SK-N-SH (cell line): ENCODE results near the gene RPL28. TPM values are rescaled to one million over a fixed set of nuclear protein-coding genes. Genes with fewer than 3 reads are reported as not detected.

Experiments
- CTCF ChIA-PET: fragments of 300-600, 350-600 bp; formaldehyde crosslinking; extraction: SDS; loops from one replicate; lab custom pipeline; 2021; lab: Yijun Ruan, JAX
- POLR2A ChIA-PET: fragments of 350-600 bp; sonication (Branson Sonifier 250); formaldehyde crosslinking; extraction: SDS; loops from one replicate; lab custom pipeline; 2020; ENCODE audit warnings: antibody characterized with exemption, inconsistent platforms; lab: Yijun Ruan, JAX
- DNase-seq: peaks from one replicate; pipeline ENCODE4 v3.0.0; 2012
- H2AFZ ChIP-seq: fragments of 200-600 bp; sonication (generic); 2 replicates; pipeline ENCODE4 v1.8.1; 2016; ENCODE audit warnings: antibody characterized with exemption, mild to moderate bottlenecking, low read depth
- H3F3A ChIP-seq: fragments of 200-600 bp; sonication (generic); replicated peaks from 2 replicates; pipeline ENCODE3; 2016; ENCODE audit warnings: antibody characterized with exemption, mild to moderate bottlenecking; ENCODE audit not compliant: insufficient read depth
- H3K27ac ChIP-seq, 2 experiments: fragments of 200-500 bp in 1 of 2; fragments of 200-600 bp in 1 of 2; sonication (Bioruptor generic) in 1 of 2; sonication (generic), shearing (Covaris generic) in 1 of 2; 2 replicates each; pipeline versions ENCODE4 v1.5.1 to v1.6.1; 2014 to 2016; ENCODE audit warnings: low read depth in 2 of 2, inconsistent platforms in 1 of 2, low read length in 1 of 2, mild to moderate bottlenecking in 1 of 2, mixed read lengths in 1 of 2
- H3K27me3 ChIP-seq: fragments of 200-600 bp; sonication (generic), shearing (Covaris generic); 2 replicates; pipeline ENCODE4 v1.6.1; 2016; ENCODE audit warnings: mixed run types; ENCODE audit not compliant: insufficient read depth
- H3K36me3 ChIP-seq, 2 experiments: fragments of 200-500 bp in 1 of 2; fragments of 200-600 bp in 1 of 2; sonication (Bioruptor generic) in 1 of 2; sonication (generic) in 1 of 2; replicated peaks in 1 of 2; 2 replicates each; pipeline versions ENCODE3 to v1.5.1; 2014 to 2016; ENCODE audit warnings: low read length in 1 of 2, mild to moderate bottlenecking in 1 of 2; ENCODE audit not compliant: insufficient read depth in 2 of 2, control insufficient read depth in 1 of 2
- H3K4me1 ChIP-seq, 2 experiments: fragments of 200-500 bp in 1 of 2; fragments of 200-600 bp in 1 of 2; sonication (Bioruptor generic) in 1 of 2; sonication (generic), shearing (Covaris generic) in 1 of 2; 2 replicates each; pipeline versions ENCODE4 v1.5.1 to v1.6.1; 2014 to 2016; ENCODE audit warnings: low read depth in 1 of 2, low read length in 1 of 2, mixed run types in 1 of 2; ENCODE audit not compliant: insufficient read depth in 2 of 2, control insufficient read depth in 1 of 2
- H3K4me2 ChIP-seq: fragments of 200-600 bp; sonication (generic), shearing (Covaris generic); 2 replicates; pipeline ENCODE4 v1.6.1; 2017; ENCODE audit warnings: mixed run types
- H3K4me3 ChIP-seq, 2 experiments: fragments of 200-500 bp in 1 of 2; fragments of 200-600 bp in 1 of 2; sonication (Bioruptor generic) in 1 of 2; sonication (generic), shearing (Covaris generic) in 1 of 2; 2 replicates each; pipeline versions ENCODE4 v1.5.1 to v1.8.1; 2014 to 2016; ENCODE audit warnings: low read depth in 2 of 2, inconsistent platforms in 1 of 2, low read length in 1 of 2, mild to moderate bottlenecking in 1 of 2, mixed read lengths in 1 of 2, moderate library complexity in 1 of 2
- H3K79me2 ChIP-seq: fragments of 200-600 bp; sonication (generic); 2 replicates; pipeline ENCODE4 v1.8.1; 2017; ENCODE audit warnings: mild to moderate bottlenecking; ENCODE audit not compliant: insufficient read depth
- H3K9ac ChIP-seq: fragments of 200-600 bp; sonication (generic); 2 replicates; pipeline ENCODE4 v1.6.1; 2017; ENCODE audit warnings: mixed run types
- H3K9me2 ChIP-seq: fragments of 200-600 bp; sonication (generic); 2 replicates; pipeline ENCODE4 v1.6.1; 2017; ENCODE audit warnings: mixed run types
- H3K9me3 ChIP-seq: fragments of 200-600 bp; sonication (generic); 2 replicates; pipeline ENCODE4 v1.6.1; 2017; ENCODE audit warnings: mixed run types, mild to moderate bottlenecking, moderate library complexity
- H4K20me1 ChIP-seq: fragments of 200-600 bp; sonication (generic); 2 replicates; pipeline ENCODE4 v1.6.1; 2017; ENCODE audit warnings: mild to moderate bottlenecking, mixed run types; ENCODE audit not compliant: insufficient read depth
- CHD2 ChIP-seq: fragments of 150-350 bp; IDR thresholded peaks from 2 replicates; pipeline ENCODE4 v1.6.1; 2018; ENCODE audit warnings: low read length; ENCODE audit not compliant: partially characterized antibody
- FOSL2 ChIP-seq: IDR thresholded peaks from 2 replicates; pipeline ENCODE4 v1.4.0; 2012; ENCODE audit warnings: low read depth, mild to moderate bottlenecking, moderate library complexity, borderline replicate concordance
- FOXJ3 ChIP-seq: sonication (generic); formaldehyde crosslinking; IDR thresholded peaks from 2 replicates; pipeline ENCODE4 v1.5.1; 2020; ENCODE audit warnings: mild to moderate bottlenecking, missing genetic modification reagents
- GABPA ChIP-seq: IDR thresholded peaks from 2 replicates; pipeline ENCODE4 v1.4.0; 2012; ENCODE audit warnings: low read depth, mild to moderate bottlenecking
- GATA2 ChIP-seq: sonication (generic); formaldehyde crosslinking; IDR thresholded peaks from 2 replicates; pipeline ENCODE4 v1.5.0; 2020; ENCODE audit warnings: mild to moderate bottlenecking, missing genetic modification reagents
- MEF2A ChIP-seq: IDR thresholded peaks from 2 replicates; pipeline ENCODE4 v1.4.0; 2012; ENCODE audit warnings: low read depth, borderline replicate concordance
- MXI1 ChIP-seq: IDR thresholded peaks from 2 replicates; pipeline ENCODE4 v1.6.1; 2012; ENCODE audit warnings: mild to moderate bottlenecking, low read depth, low read length, improper control_type of control experiment
- NFIC ChIP-seq: IDR thresholded peaks from 2 replicates; pipeline ENCODE4 v1.4.0; 2012; ENCODE audit warnings: borderline replicate concordance
- NRF1 ChIP-seq: IDR thresholded peaks from 2 replicates; pipeline ENCODE4 v1.6.1; 2012; ENCODE audit warnings: low read depth, mild to moderate bottlenecking, low read length
- PBX3 ChIP-seq: IDR thresholded peaks from 2 replicates; pipeline ENCODE4; 2012
- POLR2AphosphoS5 ChIP-seq: IDR thresholded peaks from 2 replicates; pipeline ENCODE4 v1.6.1; 2012; ENCODE audit warnings: low read depth, low read length
- RCOR1 ChIP-seq: fragments of 150-350 bp; IDR thresholded peaks from 2 replicates; pipeline ENCODE4 v1.6.1; 2017; ENCODE audit warnings: antibody characterized with exemption, low read length
- RFX5 ChIP-seq: IDR thresholded peaks from 2 replicates; pipeline ENCODE4 v1.6.1; 2012; ENCODE audit warnings: mild to moderate bottlenecking, improper control_type of control experiment, low read length
- RXRA ChIP-seq: IDR thresholded peaks from 2 replicates; pipeline ENCODE4 v1.4.0; 2012; ENCODE audit warnings: low read depth, mild to moderate bottlenecking, borderline replicate concordance
- SMC3 ChIP-seq: IDR thresholded peaks from 2 replicates; pipeline ENCODE4 v1.6.1; 2012; ENCODE audit warnings: low read depth, low read length, improper control_type of control experiment
- WGBS: methylation state at CpG from one replicate; pipeline ENCODE4 v1.1.6; 2017; ENCODE audit warnings: low lambda C conversion rate; 5-methylcytosine and 5-hydroxymethylcytosine counted together
- polyA plus RNA-seq, 3 experiments: library from polyadenylated mRNA; depleted of rRNA; stranded (reverse); fragments of >200 nt; gene quantifications; 2 replicates each; pipeline ENCODE4 v1.2.3, GENCODE V29; 2012
- TF ChIP-seq, protein P1 (sequence below): fragments of 150-350 bp; IDR thresholded peaks from 2 replicates; pipeline ENCODE4 v1.6.1; 2017; ENCODE audit warnings: antibody characterized with exemption, low read length, low read depth, borderline replicate concordance
- TF ChIP-seq, protein P2 (sequence below): IDR thresholded peaks from 2 replicates; pipeline ENCODE4 v1.4.0; 2012; ENCODE audit warnings: low read depth, borderline replicate concordance

Gene RPL28
- polyA plus RNA-seq, 1 of the 3 experiments (the other 2 are of a cell fraction) = 2,368 TPM

- Histone ChIP-seq H2AFZ (no peak overlapping the region), H3K79me2 (no peaks in the 10 kb centered on the region), H3K4me1 (peaks cover 0 to 6% of the 10 kb centered on the region in 2 experiments; a peak in 1 of 4 replicates), H3K4me3 (peak overlapping the region in 1 of 2 experiments; percentile 36; a peak in 2 of 4 replicates), H3F3A (no peaks in the 10 kb centered on the region), H3K4me2 (no peak overlapping the region), H3K9me2 (no peaks in the 10 kb centered on the region), H3K9me3 (no peaks in the 10 kb centered on the region), H3K9ac (no peak overlapping the region), H3K27me3 (peaks cover 47% of the 10 kb centered on the region), H4K20me1 (no peaks in the 10 kb centered on the region), H3K27ac (no peak overlapping the region), H3K36me3 (no peaks in the 10 kb centered on the region)
- CTCF ChIA-PET = interaction anchor here (0.6 to 2.3 kb wide), 7 partner anchors 23 to 64 kb away, joined by 3 to 9 read pairs (median 3); no protein-coding TSS in a partner anchor
- TF ChIP-seq GATA2 (no peak), PBX3 (no peak), CHD2 (no peak), RFX5 (no peak), RXRA (no peak), SMC3 (no peak)
- peak; percentile 94 for DNase-seq
- POLR2A ChIA-PET = no interaction called here
- 22% methylated on average over 22 of the region's 39 CpGs for WGBS
These were observed 54.8 kb downstream of the RPL28 start for GRCh38 chr19:55440411-55441105.

- DNase-seq = no peak
- 39% methylated on average over 21 of the region's 21 CpGs for WGBS
- Histone ChIP-seq H3K27me3 (peaks cover 51% of the 10 kb centered on the region), H3K9ac (no peak overlapping the region), H4K20me1 (no peaks in the 10 kb centered on the region), H3K27ac (no peak overlapping the region), H2AFZ (no peak overlapping the region), H3K79me2 (no peaks in the 10 kb centered on the region), H3K9me2 (no peaks in the 10 kb centered on the region), H3K4me3 (no peak overlapping the region; a peak in 1 of 4 replicates), H3F3A (no peaks in the 10 kb centered on the region), H3K9me3 (no peaks in the 10 kb centered on the region), H3K4me1 (peaks cover 0 to 6% of the 10 kb centered on the region in 2 experiments; a peak in 1 of 4 replicates), H3K4me2 (no peak overlapping the region), H3K36me3 (no peaks in the 10 kb centered on the region)
- ChIA-PET POLR2A (no interaction called here), CTCF (interaction anchor here (0.6 to 2.3 kb wide), 6 partner anchors 22 to 63 kb away, joined by 3 to 9 read pairs (median 4); no protein-coding TSS in a partner anchor)
- TF ChIP-seq RXRA (no peak), MEF2A (no peak), RFX5 (no peak), MXI1 (no peak), RCOR1 (no peak), FOSL2 (no peak), CHD2 (no peak), GABPA (no peak), FOXJ3 (CRISPR knock-in tag) (no peak), GATA2 (no peak), NFIC (no peak), NRF1 (no peak), POLR2AphosphoS5 (no peak)
- TF ChIP-seq, protein P1, sequence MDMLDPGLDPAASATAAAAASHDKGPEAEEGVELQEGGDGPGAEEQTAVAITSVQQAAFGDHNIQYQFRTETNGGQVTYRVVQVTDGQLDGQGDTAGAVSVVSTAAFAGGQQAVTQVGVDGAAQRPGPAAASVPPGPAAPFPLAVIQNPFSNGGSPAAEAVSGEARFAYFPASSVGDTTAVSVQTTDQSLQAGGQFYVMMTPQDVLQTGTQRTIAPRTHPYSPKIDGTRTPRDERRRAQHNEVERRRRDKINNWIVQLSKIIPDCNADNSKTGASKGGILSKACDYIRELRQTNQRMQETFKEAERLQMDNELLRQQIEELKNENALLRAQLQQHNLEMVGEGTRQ = no peak
- TF ChIP-seq, protein P2, sequence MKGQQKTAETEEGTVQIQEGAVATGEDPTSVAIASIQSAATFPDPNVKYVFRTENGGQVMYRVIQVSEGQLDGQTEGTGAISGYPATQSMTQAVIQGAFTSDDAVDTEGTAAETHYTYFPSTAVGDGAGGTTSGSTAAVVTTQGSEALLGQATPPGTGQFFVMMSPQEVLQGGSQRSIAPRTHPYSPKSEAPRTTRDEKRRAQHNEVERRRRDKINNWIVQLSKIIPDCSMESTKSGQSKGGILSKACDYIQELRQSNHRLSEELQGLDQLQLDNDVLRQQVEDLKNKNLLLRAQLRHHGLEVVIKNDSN = no peak
These were observed 55.6 kb downstream of the RPL28 start for GRCh38 chr19:55441319-55441691.
